ENCODE measurements around the gene TP73.
A peak's percentile ranks its signal among the peaks of the same experiment; 100 is the strongest.

TP73 gene

GRCh38 chr1:3636080-3636479 is 16.2 kb upstream of the TP73 start:
- DNase-seq = no peak

- no peak for DNase-seq
These were observed 15.8 kb upstream of the TP73 start for GRCh38 chr1:3636531-3636930.

GRCh38 chr1:3638027-3638426 is 14.3 kb upstream of the TP73 start:
- DNase-seq = no peak

GRCh38 chr1:3638676-3639075 is 13.6 kb upstream of the TP73 start:
- DNase-seq = no peak

GRCh38 chr1:3639397-3639911 is 12.9 kb upstream of the TP73 start:
- DNase-seq = no peak

GRCh38 chr1:3640121-3640837 is 12.0 kb upstream of the TP73 start:
- no peak for DNase-seq

- no peak for DNase-seq
These were observed 11.1 kb upstream of the TP73 start for GRCh38 chr1:3641046-3641760.

- DNase-seq = no peak
These were observed 10.5 kb upstream of the TP73 start for GRCh38 chr1:3641816-3642215.

- no peak for DNase-seq
These were observed 9.2 kb upstream of the TP73 start for GRCh38 chr1:3642919-3643675.

- no peak for DNase-seq
These were observed 8.0 kb upstream of the TP73 start for GRCh38 chr1:3644273-3644672.

GRCh38 chr1:3645247-3645646 is 7.1 kb upstream of the TP73 start:
- DNase-seq = no peak

GRCh38 chr1:3645666-3646355 is 6.5 kb upstream of the TP73 start:
- no peak for DNase-seq

- DNase-seq = no peak
These were observed 5.7 kb upstream of the TP73 start for GRCh38 chr1:3646596-3646995.

- DNase-seq = peak; percentile 92
These were observed 2.7 kb upstream of the TP73 start, which contains the start of gene WRAP73 for GRCh38 chr1:3649342-3650247. WRAP73 (minus strand) TSS chr1:3650103; CDS start chr1:3649999, 104 bp downstream.

- DNase-seq = no peak
These were observed 1.9 kb upstream of the TP73 start for GRCh38 chr1:3650248-3651025.

- DNase-seq = no peak
These were observed 1.0 kb upstream of the TP73 start for GRCh38 chr1:3651026-3651929.

- no peak for DNase-seq
These were observed 401 bp downstream of the TP73 start for GRCh38 chr1:3652548-3653285.

GRCh38 chr1:3653286-3653618 is 936 bp downstream of the TP73 start:
- no peak for DNase-seq

Data from hematopoietic multipotent progenitor cell treated with erythropoietin and hydrocortisone succinate and interleukin-3 and kit ligand, for 8 days (in vitro differentiated cells).